H9 (cell line): ENCODE measurements around the gene NUBPL. TPM values are rescaled to one million over a fixed set of nuclear protein-coding genes. Genes with fewer than 3 reads are reported as not detected.

ENCODE experiments used
- DNase-seq: peaks from one replicate; pipeline ENCODE4 v3.0.0-alpha.2; 2017
- H2AFZ ChIP-seq: one replicate; pipeline ENCODE4 v1.6.1; 2013; ENCODE audit warnings: mild to moderate bottlenecking, low read length, control low read depth, moderate library complexity
- H2AK5ac ChIP-seq: 2 replicates; pipeline ENCODE4 v1.6.1; 2013; ENCODE audit warnings: low read length, control low read depth, mixed read lengths; ENCODE audit not compliant: insufficient read length
- H2BK120ac ChIP-seq: one replicate; pipeline ENCODE4 v1.6.1; 2013; ENCODE audit warnings: low read depth, mild to moderate bottlenecking, low read length, control low read depth, inconsistent platforms; ENCODE audit not compliant: poor library complexity, severe bottlenecking
- H2BK12ac ChIP-seq: 2 replicates; pipeline ENCODE4 v1.6.1; 2013; ENCODE audit warnings: low read length, control low read depth, mixed read lengths, low read depth; ENCODE audit not compliant: insufficient read length
- H2BK15ac ChIP-seq: 2 replicates; pipeline ENCODE4 v1.6.1; 2013; ENCODE audit warnings: low read depth, low read length, control low read depth
- H2BK20ac ChIP-seq: one replicate; pipeline ENCODE4 v1.6.1; 2013; ENCODE audit warnings: low read depth, mild to moderate bottlenecking, low read length, control low read depth, inconsistent platforms; ENCODE audit not compliant: poor library complexity, severe bottlenecking
- H2BK5ac ChIP-seq: 2 replicates; pipeline ENCODE4 v1.6.1; 2013; ENCODE audit warnings: low read length, control low read depth, mixed read lengths; ENCODE audit not compliant: insufficient read length
- H3K14ac ChIP-seq: 2 replicates; pipeline ENCODE4 v1.6.1; 2013; ENCODE audit warnings: low read length, control low read depth; ENCODE audit not compliant: insufficient read depth
- H3K18ac ChIP-seq: 2 replicates; pipeline ENCODE4 v1.6.1; 2013; ENCODE audit warnings: low read depth, mild to moderate bottlenecking, mixed read lengths, low read length, control low read depth; ENCODE audit not compliant: insufficient read length
- H3K23ac ChIP-seq: 2 replicates; pipeline ENCODE4 v1.6.1; 2013; ENCODE audit warnings: low read length, control low read depth, mixed read lengths, low read depth; ENCODE audit not compliant: insufficient read length
- H3K23me2 ChIP-seq: 2 replicates; pipeline ENCODE4 v1.6.1; 2013; ENCODE audit warnings: low read depth, mild to moderate bottlenecking, mixed read lengths, low read length, control low read depth; ENCODE audit not compliant: insufficient read length, poor library complexity, severe bottlenecking
- H3K27ac ChIP-seq: 2 replicates; pipeline ENCODE4 v1.5.1; 2013; ENCODE audit warnings: low read length, control low read depth, mixed read lengths, low read depth; ENCODE audit not compliant: insufficient read length
- H3K27me3 ChIP-seq: 2 replicates; pipeline ENCODE4 v1.6.1; 2013; ENCODE audit warnings: low read length, control low read depth, inconsistent platforms; ENCODE audit not compliant: insufficient read depth
- H3K4ac ChIP-seq: 2 replicates; pipeline ENCODE4 v1.6.1; 2013; ENCODE audit warnings: low read depth, mild to moderate bottlenecking, control low read depth, inconsistent platforms, low read length, moderate library complexity
- H3K4me1 ChIP-seq: 2 replicates; pipeline ENCODE4 v1.6.1; 2013; ENCODE audit warnings: low read length, control low read depth, inconsistent platforms; ENCODE audit not compliant: insufficient read depth
- H3K4me2 ChIP-seq: 2 replicates; pipeline ENCODE4 v1.6.1; 2013; ENCODE audit warnings: low read length, control low read depth, mixed read lengths; ENCODE audit not compliant: insufficient read length, insufficient read depth
- H3K56ac ChIP-seq: 2 replicates; pipeline ENCODE4 v1.6.1; 2013; ENCODE audit warnings: low read depth, mild to moderate bottlenecking, mixed read lengths, low read length, control low read depth; ENCODE audit not compliant: insufficient read length
- H3K79me1 ChIP-seq: 2 replicates; pipeline ENCODE4 v1.6.1; 2013; ENCODE audit warnings: low read depth, mild to moderate bottlenecking, moderate library complexity, low read length, control low read depth, inconsistent platforms; ENCODE audit not compliant: insufficient read depth, poor library complexity, severe bottlenecking
- H3K79me2 ChIP-seq: 2 replicates; pipeline ENCODE4 v1.6.1; 2013; ENCODE audit warnings: low read length, control low read depth, inconsistent platforms; ENCODE audit not compliant: insufficient read depth
- H3K9ac ChIP-seq: 2 replicates; pipeline ENCODE4 v1.6.1; 2013; ENCODE audit warnings: low read length, control low read depth, mixed read lengths; ENCODE audit not compliant: insufficient read length; ENCODE audit errors: extremely low read depth
- H3K9me3 ChIP-seq: one replicate; pipeline ENCODE4 v1.6.1; 2013; ENCODE audit warnings: low read depth, low read length, inconsistent platforms; ENCODE audit not compliant: control insufficient read depth
- H3T11ph ChIP-seq: one replicate; pipeline ENCODE4 v1.6.1; 2013; ENCODE audit warnings: mild to moderate bottlenecking, low read length, control low read depth, inconsistent platforms
- H4K20me1 ChIP-seq: one replicate; pipeline ENCODE4 v1.6.1; 2013; ENCODE audit not compliant: control insufficient read depth, insufficient read length, insufficient read depth
- H4K5ac ChIP-seq: 2 replicates; pipeline ENCODE4 v1.6.1; 2013; ENCODE audit warnings: low read depth, mild to moderate bottlenecking, mixed read lengths, low read length, control low read depth; ENCODE audit not compliant: insufficient read length
- H4K8ac ChIP-seq: replicated peaks from 2 replicates; pipeline ENCODE4 v1.6.1; 2013; ENCODE audit warnings: low read length, control low read depth, mixed read lengths, low read depth; ENCODE audit not compliant: insufficient read length
- H4K91ac ChIP-seq: 2 replicates; pipeline ENCODE4 v1.6.1; 2013; ENCODE audit warnings: low read depth, mild to moderate bottlenecking, moderate library complexity, mixed read lengths, low read length, control low read depth; ENCODE audit not compliant: insufficient read length
- H3K27ac Mint-ChIP-seq, 3 experiments: 2 replicates in 2 of 3; 3 replicates in 1 of 3; pipeline ENCODE4 v1.8.0; 2020 to 2021; ENCODE audit warnings: mixed read lengths in 3 of 3, mild to moderate bottlenecking in 1 of 3, moderate library complexity in 1 of 3
- H3K27me3 Mint-ChIP-seq: 2 replicates; pipeline ENCODE4 v1.8.0; 2021; ENCODE audit warnings: low read depth, mild to moderate bottlenecking, moderate library complexity, mixed read lengths
- H3K36me3 Mint-ChIP-seq, 3 experiments: 2 replicates in 2 of 3; 3 replicates in 1 of 3; pipeline ENCODE4 v1.8.0; 2020 to 2021; ENCODE audit warnings: low read depth in 3 of 3, mixed read lengths in 3 of 3; ENCODE audit not compliant: insufficient read depth in 1 of 3
- H3K4me1 Mint-ChIP-seq, 2 experiments: 2 replicates each; pipeline ENCODE4 v1.8.0; 2020; ENCODE audit warnings: mixed read lengths in 2 of 2
- H3K4me3 Mint-ChIP-seq, 2 experiments: 2 replicates in 1 of 2; 3 replicates in 1 of 2; pipeline ENCODE4 v1.8.0; 2020 to 2021; ENCODE audit warnings: mild to moderate bottlenecking in 2 of 2, mixed read lengths in 2 of 2, moderate library complexity in 1 of 2
- H3K9me3 Mint-ChIP-seq, 2 experiments: 2 replicates in 1 of 2; 3 replicates in 1 of 2; pipeline ENCODE4 v1.8.0; 2020; ENCODE audit warnings: mild to moderate bottlenecking in 2 of 2, mixed read lengths in 2 of 2, moderate library complexity in 1 of 2
- CTCF ChIP-seq: fragments of 200-600 bp; sonication (generic); conservative IDR thresholded peaks from 3 replicates; pipeline ENCODE4 v1.8.0; 2021; ENCODE audit warnings: antibody characterized with exemption, mild to moderate bottlenecking
- WGBS: extraction: QIAGEN DNeasy Blood & Tissue Kit; methylation state at CpG from one replicate; pipeline ENCODE4 v1.1.7; 2013; ENCODE audit warnings: missing lambda C conversion rate, low lambda C conversion rate, mixed read lengths; ENCODE audit not compliant: insufficient read length; ENCODE audit errors: extremely low coverage; 5-methylcytosine and 5-hydroxymethylcytosine counted together
- total RNA-seq: library from RNA; stranded (reverse); gene quantifications from 2 replicates; pipeline ENCODE4 v1.2.1, GENCODE V29; 2021

Gene NUBPL
- total RNA-seq, 1 experiment from 2014 or later, result 14.8 TPM

GRCh38 chr14:31746326-31746725 is 185.1 kb downstream of the NUBPL start:
- Histone ChIP-seq H4K20me1 (no peaks in the 10 kb centered on the region), H2BK12ac (no peak overlapping the region), H2BK20ac (no peak overlapping the region), H3K4me1 (no peaks in the 10 kb centered on the region), H2AK5ac (no peak overlapping the region), H3K14ac (no peak overlapping the region), H3K79me1 (no peaks in the 10 kb centered on the region), H3T11ph (no peak overlapping the region), H3K9ac (no peak overlapping the region), H2BK15ac (no peak overlapping the region), H3K4me2 (no peak overlapping the region), H3K27ac (no peak overlapping the region), H4K8ac (no peak overlapping the region), H3K23me2 (no peaks in the 10 kb centered on the region), H3K18ac (no peak overlapping the region), H3K56ac (no peak overlapping the region), H3K4ac (no peak overlapping the region), H3K79me2 (no peaks in the 10 kb centered on the region), H2BK120ac (no peak overlapping the region), H2BK5ac (no peak overlapping the region), H3K27me3 (no peaks in the 10 kb centered on the region), H2AFZ (no peak overlapping the region), H4K91ac (no peak overlapping the region), H4K5ac (no peak overlapping the region), H3K9me3 (no peaks in the 10 kb centered on the region), H3K23ac (no peak overlapping the region)
- no peak for TF ChIP-seq CTCF
- Mint-ChIP-seq H3K4me1 (no peaks in the 10 kb centered on the region), H3K36me3 (peaks cover 6 to 44% (median 28%) of the 10 kb centered on the region in 3 experiments), H3K9me3 (peaks cover 42 to 47% of the 10 kb centered on the region in 2 experiments), H3K4me3 (no peak overlapping the region), H3K27me3 (no peaks in the 10 kb centered on the region), H3K27ac (no peak overlapping the region)
- WGBS, result no CpG with 5 or more reads among the region's 2 CpGs
- DNase-seq, result no peak
